ENCODE measurements around the gene ENTPD7. TPM values are rescaled to one million over a fixed set of nuclear protein-coding genes. Genes with fewer than 3 reads are reported as not detected.

The ENTPD7 gene
- total and polyA plus RNA-seq, 7 experiments from 2014 or later, result 0.47 to 6.6 (median 3.2) TPM

- DNase-seq, result no peak
- POLR2A ChIA-PET, result no interaction called here
- H3K27ac ChIP-seq (ENCODE audit: low read depth, low read length), result no peak overlapping the region
- Mint-ChIP-seq H3K9me3 (no peaks in the 10 kb centered on the region), H3K4me3 (no peak overlapping the region), H3K4me1 (no peaks in the 10 kb centered on the region), H3K27ac (no peak overlapping the region), H3K36me3 (peaks cover 0 to 3% (median 0%) of the 10 kb centered on the region in 5 donors), H3K27me3 (peaks cover 26 to 38% (median 33%) of the 10 kb centered on the region in 5 donors)
- no peaks in the 10 kb centered on the region for H3K9me3 ChIP-seq (ENCODE audit: control insufficient read depth in 2 of 3, low read length in 3 of 3)
- no peaks in the 10 kb centered on the region for H3K36me3 ChIP-seq (ENCODE audit: control insufficient read depth in 2 of 3, insufficient read depth in 3 of 3, low read length in 3 of 3)
- no peaks in the 10 kb centered on the region for H3K27me3 ChIP-seq (ENCODE audit: control insufficient read depth in 2 of 2, insufficient read depth in 2 of 2, low read length in 2 of 2)
- H3K4me3 ChIP-seq (ENCODE audit: low read length), result no peak overlapping the region
- no peaks in the 10 kb centered on the region for H3K4me1 ChIP-seq (ENCODE audit: control insufficient read depth in 2 of 2, insufficient read depth in 2 of 2, low read length in 2 of 2)
- intact Hi-C loops (cut with micrococcal nuclease), result loop anchor here in 1 of 2 donors (2.0 kb wide), 1 partner anchor 79 kb away; no protein-coding TSS in a partner anchor
- CTCF ChIA-PET, result no interaction called here
- ATAC-seq, result no peak
These were observed 27.8 kb upstream of the ENTPD7 start for GRCh38 chr10:99631496-99631895.

DNA sequence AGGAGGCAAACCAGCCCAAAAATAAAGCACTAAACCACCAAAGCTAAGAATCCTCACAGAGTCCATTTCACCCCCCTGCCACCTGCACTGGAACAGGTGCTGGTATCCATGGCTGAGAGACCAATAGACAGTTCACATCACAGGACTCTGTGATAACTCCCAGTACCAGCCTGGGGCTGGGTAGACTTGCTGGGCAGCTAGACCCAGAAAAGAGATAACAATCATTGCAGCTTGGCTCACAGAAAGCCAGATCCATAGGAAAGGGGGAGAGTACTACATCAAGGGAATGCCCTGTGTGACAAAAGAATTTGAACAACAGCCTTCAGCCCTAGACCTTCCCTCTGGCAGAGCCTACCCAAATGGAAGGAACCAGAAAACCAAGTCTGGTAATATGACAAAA, 25.5 kb upstream of the ENTPD7 start:
- ChIA-PET POLR2A (no interaction called here), CTCF (no interaction called here)
- H3K27ac ChIP-seq (ENCODE audit: low read depth, low read length), result no peak overlapping the region
- intact Hi-C loops (cut with micrococcal nuclease), result no loop called here
- Mint-ChIP-seq H3K27ac (no peak overlapping the region), H3K9me3 (peaks cover 0 to 1% (median 0%) of the 10 kb centered on the region in 11 donors), H3K4me1 (no peaks in the 10 kb centered on the region), H3K4me3 (no peak overlapping the region), H3K36me3 (peaks cover 0 to 3% (median 0%) of the 10 kb centered on the region in 5 donors), H3K27me3 (peaks cover 26 to 51% (median 43%) of the 10 kb centered on the region in 5 donors)
- H3K4me3 ChIP-seq (ENCODE audit: low read length), result no peak overlapping the region
- no peaks in the 10 kb centered on the region for H3K27me3 ChIP-seq (ENCODE audit: control insufficient read depth in 2 of 2, insufficient read depth in 2 of 2, low read length in 2 of 2)
- H3K4me1 ChIP-seq (ENCODE audit: control insufficient read depth in 2 of 2, insufficient read depth in 2 of 2, low read length in 2 of 2), result no peaks in the 10 kb centered on the region
- no peak for ATAC-seq
- H3K36me3 ChIP-seq (ENCODE audit: control insufficient read depth in 2 of 3, insufficient read depth in 3 of 3, low read length in 3 of 3), result no peaks in the 10 kb centered on the region
- no peak for DNase-seq
- H3K9me3 ChIP-seq (ENCODE audit: control insufficient read depth in 2 of 3, low read length in 3 of 3), result no peaks in the 10 kb centered on the region

DNA sequence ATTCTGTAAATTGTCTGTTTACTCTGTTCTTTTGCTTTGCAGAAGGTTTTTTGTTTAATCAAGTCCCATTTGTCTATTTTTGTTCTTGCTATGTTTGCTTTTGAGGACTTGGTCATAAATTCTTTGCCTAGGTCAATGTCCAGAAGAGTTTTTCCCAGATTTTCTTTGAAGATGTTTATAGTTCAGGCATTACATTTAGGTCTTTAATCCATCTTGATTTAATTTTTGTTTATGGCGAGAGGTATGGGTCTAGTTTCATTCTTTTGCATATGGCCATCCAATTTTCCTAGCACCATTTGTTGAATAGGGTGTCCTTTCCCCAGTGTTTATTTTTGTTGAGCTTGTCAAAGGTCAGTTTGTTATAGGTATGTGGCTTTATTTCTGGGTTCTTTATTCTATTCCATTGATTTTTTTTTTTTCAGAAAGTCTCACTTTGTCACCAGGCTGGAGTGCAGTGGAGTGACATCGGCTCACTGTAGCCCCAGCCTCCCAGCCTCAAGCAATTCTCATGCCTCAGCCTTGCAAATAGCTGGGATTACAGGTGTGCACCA, 11.6 kb upstream of the ENTPD7 start:
- intact Hi-C loops (cut with micrococcal nuclease), result no loop called here
- DNase-seq (no peak), ATAC-seq (no peak)
- Histone ChIP-seq H3K4me1 (ENCODE audit: control insufficient read depth in 2 of 2, insufficient read depth in 2 of 2, low read length in 2 of 2) (no peaks in the 10 kb centered on the region), H3K9me3 (ENCODE audit: control insufficient read depth in 2 of 3, low read length in 3 of 3) (no peaks in the 10 kb centered on the region), H3K27ac (ENCODE audit: low read depth, low read length) (no peak overlapping the region), H3K4me3 (ENCODE audit: low read length) (no peak overlapping the region), H3K36me3 (ENCODE audit: control insufficient read depth in 2 of 3, insufficient read depth in 3 of 3, low read length in 3 of 3) (no peaks in the 10 kb centered on the region), H3K27me3 (ENCODE audit: control insufficient read depth in 2 of 2, insufficient read depth in 2 of 2, low read length in 2 of 2) (no peaks in the 10 kb centered on the region)
- no peak overlapping the region for H3K27ac Mint-ChIP-seq
- peaks cover 0 to 5% (median 0%) of the 10 kb centered on the region in 5 donors for H3K36me3 Mint-ChIP-seq
- CTCF ChIA-PET, result no interaction called here
- POLR2A ChIA-PET, result no interaction called here
- H3K9me3 Mint-ChIP-seq, result peaks cover 0 to 15% (median 3%) of the 10 kb centered on the region in 11 donors
- H3K27me3 Mint-ChIP-seq, result peaks cover 29 to 45% (median 43%) of the 10 kb centered on the region in 5 donors
- no peaks in the 10 kb centered on the region for H3K4me1 Mint-ChIP-seq
- no peak overlapping the region for H3K4me3 Mint-ChIP-seq

GRCh38 chr10:99648717-99649116, 10.6 kb upstream of the ENTPD7 start:
- Mint-ChIP-seq H3K4me1 (no peaks in the 10 kb centered on the region), H3K4me3 (no peak overlapping the region), H3K36me3 (peaks cover 0 to 5% (median 0%) of the 10 kb centered on the region in 5 donors), H3K9me3 (peaks cover 0 to 15% (median 3%) of the 10 kb centered on the region in 11 donors), H3K27ac (no peak overlapping the region), H3K27me3 (peaks cover 31 to 47% (median 45%) of the 10 kb centered on the region in 5 donors)
- H3K4me1 ChIP-seq (ENCODE audit: control insufficient read depth in 2 of 2, insufficient read depth in 2 of 2, low read length in 2 of 2), result no peaks in the 10 kb centered on the region
- intact Hi-C loops (cut with micrococcal nuclease), result no loop called here
- H3K9me3 ChIP-seq (ENCODE audit: control insufficient read depth in 2 of 3, low read length in 3 of 3), result no peaks in the 10 kb centered on the region
- no peak for DNase-seq
- H3K27ac ChIP-seq (ENCODE audit: low read depth, low read length), result no peak overlapping the region
- no peaks in the 10 kb centered on the region for H3K27me3 ChIP-seq (ENCODE audit: control insufficient read depth in 2 of 2, insufficient read depth in 2 of 2, low read length in 2 of 2)
- no peak for ATAC-seq
- CTCF ChIA-PET, result no interaction called here
- POLR2A ChIA-PET, result no interaction called here
- H3K36me3 ChIP-seq (ENCODE audit: control insufficient read depth in 2 of 3, insufficient read depth in 3 of 3, low read length in 3 of 3), result no peaks in the 10 kb centered on the region
- no peak overlapping the region for H3K4me3 ChIP-seq (ENCODE audit: low read length)

- ATAC-seq (no peak), DNase-seq (no peak)
- Mint-ChIP-seq H3K4me3 (no peak overlapping the region), H3K27ac (no peak overlapping the region), H3K27me3 (peaks cover 35 to 47% (median 40%) of the 10 kb centered on the region in 5 donors), H3K9me3 (peaks cover 0 to 7% (median 0%) of the 10 kb centered on the region in 11 donors), H3K36me3 (peaks cover 0 to 5% (median 0%) of the 10 kb centered on the region in 5 donors), H3K4me1 (peaks cover 0 to 10% (median 0%) of the 10 kb centered on the region in 7 donors)
- CTCF ChIA-PET, result interaction anchor here (0.7 kb wide), 1 partner anchor 258 kb away, joined by 3 read pairs; no protein-coding TSS in a partner anchor
- Histone ChIP-seq H3K36me3 (ENCODE audit: control insufficient read depth in 2 of 3, insufficient read depth in 3 of 3, low read length in 3 of 3) (no peaks in the 10 kb centered on the region), H3K9me3 (ENCODE audit: control insufficient read depth in 2 of 3, low read length in 3 of 3) (no peaks in the 10 kb centered on the region), H3K27me3 (ENCODE audit: control insufficient read depth in 2 of 2, insufficient read depth in 2 of 2, low read length in 2 of 2) (no peaks in the 10 kb centered on the region), H3K27ac (ENCODE audit: low read depth, low read length) (no peak overlapping the region), H3K4me3 (ENCODE audit: low read length) (no peak overlapping the region), H3K4me1 (ENCODE audit: control insufficient read depth in 2 of 2, insufficient read depth in 2 of 2, low read length in 2 of 2) (no peaks in the 10 kb centered on the region)
- POLR2A ChIA-PET, result no interaction called here
- intact Hi-C loops (cut with micrococcal nuclease), result no loop called here
These were observed 6.4 kb upstream of the ENTPD7 start for GRCh38 chr10:99652800-99653390.

DNA sequence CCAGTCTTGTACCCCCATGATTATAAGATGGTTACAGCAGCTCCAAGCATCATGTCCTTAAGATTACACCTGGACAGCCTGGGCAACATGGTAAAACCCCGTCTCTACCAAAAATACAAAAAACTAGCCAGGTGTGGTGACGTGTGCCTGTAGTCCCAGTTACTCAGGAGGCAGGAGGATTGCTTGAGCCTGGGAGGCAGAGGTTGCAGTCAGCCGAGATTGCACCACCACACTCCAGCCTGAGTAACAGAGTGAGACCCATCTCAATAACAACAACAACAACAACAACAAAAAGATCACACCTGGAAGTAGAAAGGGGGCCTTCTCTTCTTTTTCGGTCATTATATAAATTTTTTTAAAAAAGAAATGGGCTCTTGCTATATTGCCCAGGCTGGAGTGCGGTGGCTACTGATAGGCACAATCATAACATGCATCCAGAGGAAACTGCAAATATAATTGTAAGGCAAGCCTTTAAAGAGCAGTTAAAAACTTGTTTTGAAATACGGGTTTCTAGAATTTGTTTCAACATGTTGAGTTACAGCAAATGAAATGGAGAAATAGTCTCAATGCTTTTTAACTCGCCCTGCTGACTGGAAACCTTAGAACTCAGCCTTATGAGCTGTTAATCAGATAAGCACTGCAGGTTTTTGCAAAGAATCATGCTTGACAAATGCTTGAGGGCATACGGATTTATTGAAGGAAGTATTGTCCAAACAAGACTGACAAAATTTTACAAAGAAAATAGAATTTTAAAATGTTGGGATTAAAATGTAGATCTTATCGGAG, 4.7 kb upstream of the ENTPD7 start:
- H3K9me3 Mint-ChIP-seq, result peaks cover 0 to 3% (median 0%) of the 10 kb centered on the region in 11 donors
- peaks cover 9 to 20% (median 10%) of the 10 kb centered on the region in 7 donors for H3K4me1 Mint-ChIP-seq
- H3K27me3 Mint-ChIP-seq, result peaks cover 23 to 45% (median 32%) of the 10 kb centered on the region in 5 donors
- H3K4me3 ChIP-seq (ENCODE audit: low read length), result no peak overlapping the region
- no peak for ATAC-seq
- ChIA-PET CTCF (no interaction called here), POLR2A (no interaction called here)
- intact Hi-C loops (cut with micrococcal nuclease), result loop anchor here in 1 of 2 donors (5.0 kb wide), 1 partner anchor 1207 kb away; the partner anchor contains the start of gene HPS1
- no peak overlapping the region for H3K4me3 Mint-ChIP-seq
- no peaks in the 10 kb centered on the region for H3K4me1 ChIP-seq (ENCODE audit: control insufficient read depth in 2 of 2, insufficient read depth in 2 of 2, low read length in 2 of 2)
- H3K9me3 ChIP-seq (ENCODE audit: control insufficient read depth in 2 of 3, low read length in 3 of 3), result no peaks in the 10 kb centered on the region
- H3K36me3 ChIP-seq (ENCODE audit: control insufficient read depth in 2 of 3, insufficient read depth in 3 of 3, low read length in 3 of 3), result no peaks in the 10 kb centered on the region
- H3K27me3 ChIP-seq (ENCODE audit: control insufficient read depth in 2 of 2, insufficient read depth in 2 of 2, low read length in 2 of 2), result no peaks in the 10 kb centered on the region
- no peak overlapping the region for H3K27ac Mint-ChIP-seq
- H3K36me3 Mint-ChIP-seq, result peaks cover 0 to 5% (median 0%) of the 10 kb centered on the region in 5 donors
- no peak for DNase-seq
- no peak overlapping the region for H3K27ac ChIP-seq (ENCODE audit: low read depth, low read length)

Data from naive thymus-derived CD4-positive, alpha-beta T cell (primary cell).